Ureter (tissue), 1 donor: ENCODE results near the gene ZNF618. TPM values are rescaled to one million over a fixed set of nuclear protein-coding genes. Genes with fewer than 3 reads are reported as not detected.
"Not testable (repeated sequence)": the region's sequence is repeated elsewhere in the genome, so short reads cannot be mapped to it uniquely, and the experiment has no call there.

Source experiments
- DNase-seq: peaks from one replicate; pipeline ENCODE4 v3.0.0-alpha.2; 2020; ENCODE audit warnings: low spot score
- total RNA-seq: library from RNA; stranded (reverse); gene quantifications from one replicate; pipeline ENCODE4 v1.2.4, GENCODE V29; 2023
- donor health status: DM: yes; HTN: yes; CAD: no.

Gene ZNF618
- total RNA-seq, 1 donor from 2014 or later, result 16.1 TPM

DNA sequence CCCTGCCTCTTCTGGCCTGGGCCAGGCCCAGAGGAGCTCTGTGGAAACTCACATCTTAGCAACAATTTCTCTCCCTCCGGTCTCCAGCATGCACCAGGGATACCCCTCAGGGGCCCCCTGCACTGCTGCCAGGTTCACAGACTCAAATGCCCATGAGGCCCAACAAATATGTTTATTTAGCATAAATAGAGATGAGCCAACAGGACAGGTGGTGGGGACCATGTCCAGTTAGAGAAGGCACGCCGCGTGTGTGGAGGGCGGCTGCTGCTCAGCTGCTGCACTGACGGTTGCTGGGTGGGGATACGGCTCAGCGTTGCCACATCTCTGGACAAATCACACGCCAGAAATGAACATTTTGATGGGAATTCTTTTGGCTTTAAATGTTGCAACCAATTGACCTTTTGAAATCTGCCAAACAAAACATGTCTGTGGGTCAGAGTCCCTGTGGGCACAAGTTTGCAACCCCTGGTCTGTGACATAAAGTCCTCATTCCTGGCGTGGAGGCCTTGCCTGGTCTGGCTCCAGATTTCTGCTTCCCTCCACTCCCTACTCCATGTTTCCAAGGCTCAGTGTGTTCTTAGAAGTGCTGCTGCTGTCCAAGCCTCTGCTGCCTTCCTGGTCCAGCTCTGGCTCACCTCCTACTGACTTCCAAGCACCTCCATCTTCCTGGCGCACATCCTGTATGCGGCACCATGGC is 113.1 kb downstream of the ZNF618 start:
- peak; percentile 64 for DNase-seq

DNA sequence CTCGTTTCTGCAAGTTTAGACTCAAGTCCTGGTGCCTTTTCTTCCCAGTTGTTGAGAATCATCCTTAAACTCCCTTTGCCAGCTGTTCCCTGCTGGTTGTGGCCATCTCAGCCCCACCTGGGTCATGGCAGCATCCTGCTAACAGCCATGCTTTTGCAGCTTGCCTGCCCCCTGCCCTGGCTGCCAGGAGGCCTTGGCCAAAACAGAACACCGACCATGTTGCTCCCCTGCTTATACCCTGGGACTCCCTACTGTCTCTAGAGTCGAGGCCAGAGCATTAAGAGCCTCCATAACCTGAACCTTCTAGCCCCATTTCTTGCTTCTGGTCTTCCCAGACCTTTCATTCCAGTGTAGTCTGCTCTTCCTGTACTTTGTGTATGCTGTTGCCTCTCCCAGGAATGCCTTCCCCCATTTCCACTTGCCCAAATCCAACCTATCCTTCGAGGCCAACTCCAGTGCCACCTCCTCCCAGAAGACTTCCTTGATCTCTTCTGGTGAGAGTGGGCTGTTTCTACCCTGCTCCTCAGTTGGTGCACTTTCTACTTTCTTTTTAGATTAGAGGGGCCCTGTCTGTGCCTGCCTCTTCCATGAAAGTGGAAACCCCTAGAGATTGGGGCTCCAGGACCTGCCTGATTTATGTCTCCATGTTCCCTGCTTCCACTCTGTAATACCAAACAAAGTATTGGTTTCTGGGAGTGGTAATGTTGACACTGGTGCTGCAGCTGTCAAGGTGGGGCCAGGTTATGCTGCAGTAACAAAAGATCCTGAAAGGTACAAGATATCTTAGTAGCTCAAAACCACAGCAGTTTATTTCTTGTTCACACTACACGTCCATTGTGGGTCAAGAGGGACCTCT is 113.8 kb downstream of the ZNF618 start:
- no peak for DNase-seq

DNA sequence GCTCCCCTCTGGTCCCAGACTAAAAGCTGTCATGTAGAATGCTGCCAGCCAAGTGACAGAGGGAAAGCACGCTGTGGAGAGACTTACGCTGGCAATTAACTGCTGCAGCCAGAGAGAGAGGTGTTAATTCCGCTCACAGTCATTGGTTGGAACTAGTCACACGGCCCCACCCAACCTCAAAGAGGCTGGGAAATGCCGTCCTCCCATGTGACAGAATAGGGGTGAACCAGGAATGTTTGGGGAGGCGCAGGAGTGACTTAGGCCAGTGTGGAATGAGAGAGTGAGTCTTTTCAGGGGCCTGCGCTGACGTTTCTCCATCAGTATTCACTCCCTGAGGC is 114.4 kb downstream of the ZNF618 start:
- DNase-seq, result no peak

DNA sequence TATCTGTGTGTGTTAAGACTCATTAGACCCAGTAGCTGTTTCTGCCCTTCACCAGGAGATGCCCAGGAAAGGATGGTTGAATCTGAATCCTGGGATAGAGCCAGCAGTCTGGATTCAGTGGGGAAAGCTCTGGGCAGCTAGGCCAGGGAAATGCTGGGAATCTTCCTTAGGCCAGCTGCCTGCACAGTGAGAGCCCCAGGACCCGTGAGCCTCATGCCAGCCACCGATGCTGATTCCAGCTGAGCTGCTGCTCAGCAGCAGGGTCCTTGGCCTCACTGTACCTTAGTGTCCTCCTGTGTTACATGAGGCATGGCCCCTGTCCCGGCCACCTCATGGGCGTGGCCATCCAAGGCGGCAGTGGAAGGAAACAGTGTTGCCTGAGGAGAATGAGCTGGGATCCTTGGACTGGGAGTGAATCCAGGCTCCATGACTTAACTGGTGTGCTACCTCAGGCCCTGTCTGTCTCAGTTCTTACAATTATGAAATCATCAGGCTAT is 114.9 kb downstream of the ZNF618 start:
- DNase-seq, result no peak

DNA sequence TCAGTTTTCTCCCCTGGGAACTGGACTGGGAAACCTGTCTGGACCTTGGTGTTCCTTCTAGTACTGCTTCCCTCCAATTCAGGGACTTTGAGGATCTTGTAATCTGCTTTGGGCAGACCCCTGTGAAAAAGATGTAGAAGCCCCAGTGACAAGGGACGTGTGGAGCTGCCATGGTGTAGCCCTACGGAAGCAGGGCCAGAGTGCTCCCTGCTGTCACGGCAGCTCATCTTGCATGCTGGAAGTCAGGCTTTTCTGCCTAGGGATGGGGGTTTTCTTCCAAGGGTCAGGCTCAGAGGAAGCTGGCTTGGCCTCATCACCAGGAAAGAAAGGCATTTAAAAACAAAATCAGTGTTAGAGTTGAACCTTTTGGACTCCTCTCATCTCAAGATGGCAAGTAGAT is 115.6 kb downstream of the ZNF618 start:
- DNase-seq, result no peak

DNA sequence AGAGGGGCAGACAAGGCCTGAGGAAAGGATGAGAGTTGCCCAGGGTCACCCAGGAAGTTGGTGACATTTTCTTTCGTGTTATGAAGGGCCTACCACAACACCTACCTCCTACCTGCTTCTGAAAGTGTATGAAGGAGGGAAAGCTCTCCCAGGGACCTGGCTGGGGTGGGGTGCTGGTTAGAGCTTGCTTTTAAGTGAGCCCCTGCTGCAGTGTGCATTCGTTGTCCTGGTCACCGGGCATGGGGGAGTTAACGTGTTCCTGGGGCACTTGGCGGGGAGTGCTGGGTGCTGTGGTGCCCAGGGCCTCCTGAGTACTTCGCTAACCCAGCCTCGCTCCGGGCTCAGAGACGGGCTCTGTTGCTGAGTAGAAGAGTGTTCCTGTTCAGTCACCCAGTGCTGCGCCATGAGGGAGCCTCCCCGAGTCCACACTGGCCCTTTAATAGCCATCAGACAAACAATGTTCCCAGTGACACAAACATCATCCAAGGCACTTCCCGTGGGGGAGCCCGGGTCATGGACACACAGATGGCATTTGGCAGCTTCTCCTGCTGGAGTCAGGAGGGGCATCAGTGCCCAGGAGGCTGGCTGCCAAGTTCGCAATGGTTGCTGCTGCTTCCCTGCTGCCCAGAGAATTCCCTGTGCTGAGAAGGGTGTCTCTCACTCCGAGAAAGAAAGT is 116.3 kb downstream of the ZNF618 start:
- DNase-seq, result no peak

DNA sequence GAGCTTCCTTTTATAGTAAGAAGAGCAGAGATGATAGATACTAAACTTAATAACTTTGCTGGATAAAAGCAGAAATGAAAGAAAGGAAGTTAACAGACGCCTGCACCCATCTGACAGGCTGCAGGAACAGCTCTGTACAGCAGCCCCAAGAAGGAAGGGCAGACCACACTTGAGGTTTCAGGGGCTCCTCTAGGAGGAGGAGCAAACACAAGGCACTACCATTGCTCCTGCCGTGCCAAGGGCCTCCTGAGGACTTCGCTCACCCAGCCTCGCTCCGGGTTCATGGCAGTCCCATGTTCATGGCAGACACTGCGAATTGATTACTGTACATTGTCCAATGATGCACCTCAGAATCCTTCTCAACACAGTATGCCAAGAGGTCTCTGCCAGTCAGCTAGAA is 116.9 kb downstream of the ZNF618 start:
- DNase-seq, result no peak

DNA sequence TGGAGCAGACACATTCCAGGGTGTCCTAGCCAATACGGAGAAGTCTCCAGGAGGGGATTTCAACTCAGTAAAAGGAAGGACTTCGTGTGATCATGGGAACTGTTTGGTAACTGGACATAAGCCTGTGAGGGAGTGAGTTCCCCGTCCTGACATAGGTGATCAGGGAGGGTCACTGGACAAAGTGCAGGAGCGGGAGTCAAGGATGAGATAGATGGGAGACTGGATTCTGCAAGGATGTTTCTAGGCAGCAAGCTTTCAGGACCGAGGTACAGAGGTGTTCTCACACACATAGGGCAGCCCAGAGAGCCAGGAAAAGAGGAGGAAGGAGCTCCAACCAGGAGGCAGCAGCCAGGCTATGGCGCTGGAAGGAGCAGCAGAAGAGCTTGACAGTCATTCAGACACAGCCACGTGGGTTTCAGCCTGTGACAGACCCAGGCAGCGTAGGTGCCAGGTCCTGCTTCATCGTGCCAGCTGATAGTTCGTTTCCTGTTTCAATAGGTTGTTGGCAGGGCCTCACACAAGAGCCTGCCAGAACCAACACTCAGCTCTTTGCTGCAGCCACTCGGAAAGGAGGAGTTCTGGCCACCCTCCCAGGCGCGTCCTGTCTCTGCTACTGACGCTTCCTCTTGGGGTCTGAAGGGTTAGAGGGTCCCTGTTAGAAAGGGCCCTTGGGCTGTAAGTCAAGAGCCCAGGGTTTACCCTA is 117.9 kb downstream of the ZNF618 start:
- peak; percentile 75 for DNase-seq

DNA sequence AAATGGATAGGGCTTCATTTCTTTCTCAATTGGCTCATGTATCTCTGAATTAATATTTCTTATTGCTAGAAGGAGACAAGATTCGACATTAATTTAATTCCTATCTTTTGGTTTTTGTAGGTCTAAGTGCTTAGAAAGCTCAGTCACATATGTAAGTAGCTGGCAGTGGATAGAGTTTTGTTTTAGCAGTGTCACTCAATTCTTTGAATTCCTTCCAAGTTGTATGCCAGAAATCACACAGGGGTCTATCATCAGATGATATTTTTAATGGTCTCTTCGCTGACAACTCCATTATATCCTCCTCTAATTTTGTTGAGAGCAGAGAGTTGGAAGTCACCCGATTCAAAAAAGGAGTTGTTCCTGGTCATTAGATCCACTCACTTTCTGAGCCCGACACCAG is 119.3 kb downstream of the ZNF618 start:
- no peak for DNase-seq

DNA sequence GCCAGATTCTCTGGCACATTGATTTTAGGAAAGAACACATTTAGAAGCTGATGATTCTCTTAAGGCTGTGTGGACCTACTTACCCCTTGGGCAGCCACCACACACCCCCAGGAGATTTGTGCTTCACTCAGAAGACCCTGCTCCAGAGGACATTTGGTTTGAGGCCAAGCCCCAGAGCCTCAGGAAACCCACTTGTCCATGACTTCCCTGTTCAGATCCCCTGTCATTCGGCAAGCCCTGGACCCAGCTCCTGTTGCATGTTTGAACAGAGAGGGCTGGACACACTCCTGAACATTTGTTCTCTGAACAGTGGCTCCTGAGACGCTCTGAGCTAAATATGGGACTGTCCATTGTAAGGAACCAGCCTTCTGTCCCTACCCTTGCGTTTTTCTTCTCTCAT is 119.9 kb downstream of the ZNF618 start:
- peak; percentile 32 for DNase-seq

DNA sequence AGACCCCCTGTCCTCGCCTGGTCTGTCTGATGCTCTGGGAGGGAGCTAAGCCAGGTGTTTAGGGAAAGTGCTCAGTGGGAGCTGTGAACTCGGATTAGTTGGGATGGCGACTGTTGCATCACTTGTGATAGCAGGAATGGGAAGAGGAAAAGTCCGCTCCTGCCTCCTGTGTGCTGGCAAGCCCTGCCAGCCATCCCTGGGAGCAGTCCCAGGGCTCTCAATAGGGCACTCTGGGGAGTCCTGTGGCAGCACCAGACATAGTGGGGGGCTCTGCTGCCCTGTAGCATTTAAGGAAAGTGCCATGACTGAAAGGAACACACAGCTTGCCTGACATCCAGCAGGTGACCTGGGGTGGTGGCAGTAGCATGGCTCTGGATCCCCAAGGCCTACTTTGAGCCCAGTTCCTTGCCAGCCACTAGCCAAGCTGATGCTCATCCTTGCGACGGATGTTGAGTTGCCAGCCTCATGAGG is 120.5 kb downstream of the ZNF618 start:
- peak; percentile 13 for DNase-seq

DNA sequence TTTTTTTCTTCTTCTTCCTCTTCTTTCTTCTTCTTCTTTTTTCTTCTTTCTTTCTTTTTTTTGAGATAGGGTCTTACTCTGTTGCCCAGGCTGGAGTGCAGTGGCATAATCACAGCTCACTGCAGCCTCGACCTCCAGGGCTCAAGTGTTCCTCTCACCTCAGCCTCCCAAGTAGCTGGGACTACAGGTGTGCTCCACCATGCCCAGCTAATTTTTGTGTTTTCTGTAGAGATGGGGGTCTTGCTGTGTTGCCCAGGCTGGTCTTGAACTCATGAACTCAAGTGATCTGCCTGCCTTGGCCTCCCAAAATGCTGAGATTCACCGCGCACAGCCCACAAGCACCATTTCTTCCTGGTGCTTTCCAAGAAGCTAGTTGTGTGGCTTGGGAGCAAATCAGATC is 121.0 kb downstream of the ZNF618 start:
- not testable (repeated sequence) for DNase-seq

DNA sequence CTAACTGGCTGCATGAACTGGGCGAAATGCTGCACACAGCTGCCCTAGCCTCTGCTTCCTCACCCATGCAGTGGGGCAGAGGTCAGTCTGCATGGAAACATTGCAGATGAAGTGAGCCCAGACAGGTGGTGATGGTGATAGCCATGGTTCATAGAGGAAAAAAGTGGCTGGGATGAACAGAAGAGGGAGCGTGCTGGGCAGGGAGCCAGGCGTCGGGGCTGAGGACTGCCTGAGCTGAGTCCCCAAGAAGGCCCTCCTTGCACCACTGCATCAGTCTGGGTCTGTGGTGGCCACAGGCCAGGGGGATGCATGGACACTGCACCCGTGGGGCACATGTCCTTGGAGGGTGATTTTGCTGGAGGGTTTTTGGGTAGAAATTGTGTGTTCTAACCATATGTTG is 121.5 kb downstream of the ZNF618 start:
- DNase-seq, result no peak

DNA sequence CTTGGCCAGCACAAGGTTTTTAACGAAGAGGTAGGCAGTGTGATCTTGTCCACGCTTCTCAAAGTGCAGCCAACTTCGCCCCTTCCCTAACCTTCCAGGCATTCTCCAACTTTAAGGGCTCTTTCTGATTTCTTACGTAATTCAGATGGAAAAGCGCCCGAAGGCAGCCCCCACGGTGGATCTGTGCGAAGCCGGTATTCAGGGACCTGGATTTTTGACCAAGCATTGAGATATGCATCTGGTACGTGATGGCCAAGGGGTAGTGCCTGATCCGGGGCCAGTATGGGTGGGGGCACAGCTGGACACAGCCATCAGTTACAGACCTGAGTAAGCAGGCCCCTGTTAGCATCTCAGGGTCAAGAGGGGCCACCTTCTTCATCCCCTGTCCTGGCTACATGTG is 122.0 kb downstream of the ZNF618 start:
- peak; percentile 29 for DNase-seq

DNA sequence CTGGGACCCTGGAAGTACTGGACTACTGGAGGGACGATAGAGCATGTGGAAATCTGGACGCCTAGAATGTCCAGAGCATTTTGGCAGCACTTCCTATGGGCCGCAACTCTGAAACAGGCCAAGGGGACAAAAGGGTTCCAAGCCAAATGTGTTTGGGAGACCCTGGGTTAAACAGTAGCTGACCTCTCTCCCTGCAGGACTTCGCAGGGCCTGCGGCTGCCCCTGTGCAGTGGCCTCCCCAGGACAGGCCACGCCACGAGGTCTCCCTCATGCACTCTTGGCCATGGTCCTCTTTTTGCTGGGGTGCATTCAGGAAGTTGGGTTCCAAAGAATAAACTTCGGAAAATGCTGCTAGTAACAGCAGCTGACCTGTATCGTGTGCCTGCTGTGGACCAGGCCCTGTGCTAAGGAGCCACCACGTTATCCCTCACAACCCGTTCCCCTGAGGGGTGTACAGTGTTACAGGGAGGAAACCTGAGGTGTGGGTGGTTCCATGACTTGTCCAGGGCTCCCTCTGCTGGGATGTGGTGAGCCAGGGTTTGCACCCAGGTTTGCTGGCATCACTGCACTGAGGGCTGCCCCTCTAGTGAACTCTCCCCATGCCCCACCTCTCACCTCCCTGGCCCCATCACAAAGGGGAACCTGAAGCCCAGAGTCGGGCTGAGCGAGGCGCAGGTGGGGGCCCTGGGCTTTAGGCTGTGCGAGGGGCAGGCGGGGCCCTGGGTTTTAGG is 122.6 kb downstream of the ZNF618 start:
- no peak for DNase-seq

DNA sequence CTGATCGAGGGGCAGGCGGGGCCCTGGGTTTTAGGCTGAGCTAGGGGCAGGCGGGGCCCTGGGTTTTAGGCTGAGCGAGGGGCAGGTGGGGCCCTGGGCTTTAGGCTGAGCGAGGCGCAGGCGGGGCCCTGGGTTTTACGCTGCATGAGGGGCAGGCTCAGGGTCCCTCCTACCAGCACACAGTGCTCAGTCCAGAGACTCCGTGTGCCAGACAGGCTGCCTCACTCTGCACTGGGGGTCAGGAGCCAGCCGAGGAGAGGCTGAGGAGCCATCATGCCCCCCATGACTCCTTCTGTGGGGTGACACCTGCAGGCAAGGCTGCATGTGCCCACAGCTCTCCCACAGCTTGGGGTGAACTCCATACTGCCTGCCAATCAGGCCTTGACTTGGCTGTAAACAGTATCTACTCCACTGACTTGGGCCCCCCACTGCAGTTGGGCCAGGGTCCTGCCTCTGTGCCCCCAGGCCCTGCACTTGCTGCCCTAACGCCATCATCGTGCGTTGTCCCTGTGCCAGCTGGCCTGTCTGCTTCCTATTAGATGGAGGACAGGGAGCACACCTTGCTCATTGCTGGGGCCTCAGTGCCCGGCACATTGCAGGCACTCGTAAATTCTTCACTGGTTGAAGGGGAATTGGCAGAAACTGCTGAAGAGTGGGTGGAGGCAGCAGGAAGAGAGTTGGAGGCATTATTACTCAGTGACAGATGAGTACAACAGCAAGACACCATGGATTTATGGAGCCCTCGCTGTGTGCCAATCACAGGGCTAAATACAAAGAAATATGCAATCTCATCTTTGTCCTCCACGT is 123.3 kb downstream of the ZNF618 start:
- peak; percentile 38 for DNase-seq

DNA sequence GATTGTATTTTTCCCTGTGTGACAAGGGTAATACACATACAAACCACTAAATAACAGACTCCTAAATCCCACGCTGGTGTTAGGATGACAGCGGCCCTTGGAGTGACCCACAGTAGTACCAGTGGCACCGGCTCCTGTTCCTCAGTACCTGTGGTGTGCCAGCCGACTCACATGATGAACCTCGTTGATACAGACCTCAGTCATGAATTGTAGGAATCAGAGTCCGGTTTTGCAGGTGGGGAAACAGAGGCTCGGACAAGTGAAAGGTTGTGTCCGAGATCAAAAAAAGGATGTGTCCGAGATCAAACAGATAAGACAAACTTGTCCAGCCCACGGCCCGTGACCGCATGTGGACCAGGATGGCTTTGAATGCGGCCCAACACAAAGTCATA is 124.0 kb downstream of the ZNF618 start:
- DNase-seq, result peak; percentile 18

DNA sequence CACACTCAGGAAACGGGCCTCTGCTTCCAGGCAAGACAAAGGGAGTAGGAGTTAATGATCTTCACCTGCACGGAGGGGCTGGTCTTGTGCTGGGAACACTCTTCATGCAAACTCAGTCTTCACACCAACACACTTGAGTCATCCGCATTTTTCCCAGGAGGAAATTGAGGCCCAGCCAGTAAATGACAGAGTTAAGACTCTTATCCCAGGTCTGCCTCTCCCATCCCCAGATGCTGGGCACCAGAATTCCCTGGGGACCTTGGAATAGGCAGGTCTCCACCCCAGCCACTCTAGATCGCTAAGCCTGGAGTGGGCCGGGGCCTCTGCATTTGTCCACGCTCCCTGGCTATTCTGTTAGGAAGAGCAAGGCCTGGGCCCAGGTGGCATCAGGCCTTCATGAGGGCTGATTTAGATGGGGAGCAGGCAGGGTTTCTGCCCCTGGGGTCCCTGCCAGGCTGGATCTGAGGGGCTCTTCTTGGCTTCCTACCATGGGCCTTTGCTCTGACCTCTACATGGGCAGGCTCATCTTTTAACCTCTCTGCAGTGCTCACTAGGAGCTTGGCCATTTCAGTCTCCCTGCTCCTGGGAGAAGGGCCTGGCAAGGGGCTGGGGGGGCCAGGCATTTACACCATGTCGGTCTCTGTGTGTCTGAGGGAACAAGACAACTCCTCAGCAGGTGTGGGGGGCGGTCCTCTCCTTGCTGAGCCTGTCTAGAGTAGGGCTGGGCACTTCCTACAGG is 124.7 kb downstream of the ZNF618 start:
- DNase-seq, result peak; percentile 35

DNA sequence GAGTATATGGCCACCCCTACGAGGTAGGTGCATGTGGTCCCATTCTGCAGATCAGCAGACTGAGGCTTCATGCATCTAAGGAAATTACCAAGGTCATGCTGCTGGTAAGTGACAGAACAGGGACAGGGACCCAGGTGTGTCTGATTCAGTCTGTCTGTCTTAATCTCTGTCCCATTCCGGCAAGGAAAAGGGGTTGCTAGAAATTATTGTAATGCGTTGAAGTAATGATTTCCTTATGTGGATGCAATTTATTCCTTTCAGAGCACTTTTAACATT is 125.2 kb downstream of the ZNF618 start:
- no peak for DNase-seq

DNA sequence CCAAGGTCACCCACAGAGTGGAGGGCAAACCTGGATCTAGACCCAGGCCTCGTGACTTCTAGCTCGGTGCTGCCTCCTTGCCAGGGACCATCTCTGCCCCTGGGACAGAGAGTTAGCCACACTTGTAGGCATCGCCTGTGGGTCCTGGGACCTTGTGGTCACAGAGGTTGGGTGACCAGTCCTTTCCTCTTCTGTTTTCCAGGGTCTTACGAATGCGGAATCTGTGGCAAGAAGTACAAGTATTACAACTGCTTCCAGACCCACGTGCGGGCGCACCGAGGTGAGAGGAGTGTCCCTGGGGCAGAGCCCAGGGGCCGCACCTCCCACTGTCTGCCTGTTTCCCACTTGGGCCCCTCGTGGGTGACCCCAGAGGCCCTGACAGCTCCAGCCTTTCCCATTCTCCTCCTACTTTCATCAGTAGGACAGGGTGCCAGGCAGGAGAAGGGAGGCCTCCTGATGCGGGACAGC is 125.7 kb downstream of the ZNF618 start:
- DNase-seq, result peak; percentile 38
